ENCODE measurements around the gene CREBZF. TPM values are rescaled to one million over a fixed set of nuclear protein-coding genes. Genes with fewer than 3 reads are reported as not detected.

Gene CREBZF
- total RNA-seq, 1 donor from 2014 or later, result 12.9 TPM

DNA sequence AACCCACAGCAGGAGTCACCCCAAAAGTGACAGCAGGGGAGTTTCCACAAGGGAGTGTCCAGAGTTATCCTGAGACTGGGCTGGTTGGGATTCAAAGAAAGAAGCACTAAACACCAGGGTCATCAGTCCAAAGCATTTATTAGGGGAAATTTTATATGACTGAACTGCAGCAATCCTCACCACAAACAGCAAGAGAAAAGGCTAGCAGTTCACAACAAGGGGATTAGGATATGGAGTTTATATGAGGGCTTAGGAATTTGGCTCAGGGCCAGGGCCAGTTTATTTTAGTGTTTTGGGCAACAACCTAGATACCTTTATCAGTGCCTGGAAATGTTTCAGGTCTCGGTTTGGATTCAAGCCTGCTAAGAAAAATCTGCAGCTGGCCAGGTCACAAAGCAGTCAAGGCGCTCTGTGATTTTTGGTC is 21.7 kb downstream of the CREBZF start:
- TF ChIP-seq, protein P1, sequence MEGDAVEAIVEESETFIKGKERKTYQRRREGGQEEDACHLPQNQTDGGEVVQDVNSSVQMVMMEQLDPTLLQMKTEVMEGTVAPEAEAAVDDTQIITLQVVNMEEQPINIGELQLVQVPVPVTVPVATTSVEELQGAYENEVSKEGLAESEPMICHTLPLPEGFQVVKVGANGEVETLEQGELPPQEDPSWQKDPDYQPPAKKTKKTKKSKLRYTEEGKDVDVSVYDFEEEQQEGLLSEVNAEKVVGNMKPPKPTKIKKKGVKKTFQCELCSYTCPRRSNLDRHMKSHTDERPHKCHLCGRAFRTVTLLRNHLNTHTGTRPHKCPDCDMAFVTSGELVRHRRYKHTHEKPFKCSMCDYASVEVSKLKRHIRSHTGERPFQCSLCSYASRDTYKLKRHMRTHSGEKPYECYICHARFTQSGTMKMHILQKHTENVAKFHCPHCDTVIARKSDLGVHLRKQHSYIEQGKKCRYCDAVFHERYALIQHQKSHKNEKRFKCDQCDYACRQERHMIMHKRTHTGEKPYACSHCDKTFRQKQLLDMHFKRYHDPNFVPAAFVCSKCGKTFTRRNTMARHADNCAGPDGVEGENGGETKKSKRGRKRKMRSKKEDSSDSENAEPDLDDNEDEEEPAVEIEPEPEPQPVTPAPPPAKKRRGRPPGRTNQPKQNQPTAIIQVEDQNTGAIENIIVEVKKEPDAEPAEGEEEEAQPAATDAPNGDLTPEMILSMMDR (IDR thresholded peaks at IDR 0.05; ENCODE audit: borderline replicate concordance), result no peak
- H3K4me3 ChIP-seq, result peak overlapping the region; percentile 30
- no peaks in the 10 kb centered on the region for H3K9me3 ChIP-seq (replicated peaks)
- no peaks in the 10 kb centered on the region for H3K36me3 ChIP-seq
- intact Hi-C loops (cut with micrococcal nuclease), result no loop called here
- DNase-seq, result peak; percentile 35
- no peaks in the 10 kb centered on the region for H3K27me3 ChIP-seq (ENCODE audit: low read depth)
- peaks cover 27% of the 10 kb centered on the region for H3K4me1 ChIP-seq
- peak overlapping the region; percentile 48 for H3K27ac ChIP-seq (replicated peaks)

DNA sequence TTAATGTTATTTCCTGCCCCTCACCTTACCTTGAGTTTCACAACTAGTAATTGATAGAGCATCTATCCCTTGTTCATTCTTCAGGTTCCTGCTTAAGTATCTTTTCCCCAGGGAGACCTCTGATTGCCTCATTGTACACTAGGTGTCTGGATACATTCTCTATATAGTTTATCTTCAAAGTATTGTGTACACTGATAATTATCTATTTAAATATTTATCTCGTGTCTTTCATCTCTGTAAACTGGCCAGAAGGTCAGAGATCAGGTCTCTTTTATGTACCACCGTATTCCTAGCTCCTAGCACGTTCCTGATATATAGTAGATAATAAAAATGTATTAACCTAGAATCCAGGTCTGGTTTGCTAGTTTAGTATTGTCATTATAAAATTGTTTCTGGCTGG is 30.2 kb downstream of the CREBZF start:
- Histone ChIP-seq H3K36me3 (peaks cover 57% of the 10 kb centered on the region), H3K27ac (replicated peaks) (no peak overlapping the region), H3K9me3 (replicated peaks) (no peaks in the 10 kb centered on the region), H3K4me3 (no peak overlapping the region), H3K27me3 (ENCODE audit: low read depth) (no peaks in the 10 kb centered on the region), H3K4me1 (peaks cover 17% of the 10 kb centered on the region)
- TF ChIP-seq, protein P1 (IDR thresholded peaks at IDR 0.05; ENCODE audit: borderline replicate concordance), result no peak
- DNase-seq, result no peak
- intact Hi-C loops (cut with micrococcal nuclease), result no loop called here

DNA sequence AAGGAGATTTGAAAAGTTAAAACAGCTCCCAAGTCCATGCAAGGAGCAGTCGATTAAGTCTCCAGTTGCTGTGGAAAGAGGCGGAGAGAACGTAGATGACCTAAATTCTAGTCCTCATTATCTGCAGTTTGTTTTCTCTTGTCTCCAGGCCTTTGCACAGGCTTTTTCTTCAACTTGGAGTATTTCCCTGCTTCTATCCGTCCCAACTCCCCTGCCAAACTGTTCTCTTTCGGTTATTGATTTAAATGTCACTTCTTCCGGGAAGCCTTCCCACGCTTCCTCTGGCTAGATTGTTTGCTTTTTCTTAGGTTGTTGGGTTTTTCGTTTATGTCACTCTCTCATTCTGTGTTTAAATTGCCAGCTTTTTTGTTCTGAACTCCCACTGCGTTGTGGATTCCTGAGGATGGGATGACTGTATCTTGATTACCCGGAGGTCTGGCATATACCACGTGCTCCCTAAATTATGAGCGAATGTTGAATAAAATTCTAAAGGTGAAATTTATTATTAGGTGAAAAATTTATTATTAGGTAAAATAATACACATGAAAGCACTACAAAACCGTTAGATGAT is 36.1 kb downstream of the CREBZF start:
- intact Hi-C loops (cut with micrococcal nuclease), result no loop called here

DNA sequence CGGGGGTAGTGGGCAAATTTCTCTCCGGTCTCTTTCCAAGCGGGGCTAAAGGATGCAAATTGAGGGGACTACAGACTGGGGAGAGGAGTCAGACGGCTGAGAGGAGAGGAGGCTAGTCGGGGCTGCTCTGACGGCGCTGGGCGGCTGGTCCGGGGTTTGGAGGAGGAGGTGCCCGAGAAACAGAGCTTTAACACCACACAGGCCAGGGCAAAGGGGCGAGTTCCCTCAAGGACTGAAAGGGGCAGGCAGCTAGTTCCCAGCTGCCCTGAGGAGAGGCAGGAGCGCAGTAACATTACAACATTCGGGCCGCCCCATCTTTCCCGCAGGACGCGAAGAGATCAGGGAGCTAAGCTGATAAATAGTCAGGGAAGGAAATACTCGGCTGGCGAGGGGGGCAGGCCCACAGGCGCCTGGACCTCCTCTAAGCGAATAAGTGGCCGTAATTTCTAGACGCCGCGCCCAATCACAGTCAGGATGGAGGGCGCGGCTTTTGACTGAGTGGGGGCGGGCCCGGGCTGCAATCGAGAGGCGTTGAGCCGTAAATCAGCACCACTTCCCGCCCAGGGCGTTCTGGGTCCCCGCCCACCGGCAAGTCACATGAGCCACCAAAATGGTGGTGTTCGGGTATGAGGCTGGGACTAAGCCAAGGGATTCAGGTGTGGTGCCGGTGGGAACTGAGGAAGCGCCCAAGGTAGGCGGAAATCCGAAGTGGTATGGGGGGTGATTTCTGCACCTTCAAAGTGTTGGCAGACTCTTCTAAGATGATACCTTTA is 36.7 kb downstream of the CREBZF start, which contains the start of gene TMEM126B:
Gene TMEM126B (plus strand): TSS at position 596 of the 773 bp plus-strand sequence. CDS start 15 bp downstream, at position 611.
- Histone ChIP-seq H3K9me3 (replicated peaks) (no peaks in the 10 kb centered on the region), H3K27me3 (ENCODE audit: low read depth) (no peaks in the 10 kb centered on the region), H3K36me3 (peaks cover 18% of the 10 kb centered on the region), H3K4me1 (peaks cover 60% of the 10 kb centered on the region), H3K4me3 (peak within 1 kb of the TSS; percentile 82), H3K27ac (replicated peaks) (peak within 1 kb of the TSS; percentile 95)
- intact Hi-C loops (cut with micrococcal nuclease), result no loop called here
- TF ChIP-seq, protein P1 (IDR thresholded peaks at IDR 0.05; ENCODE audit: borderline replicate concordance), result no peak
- DNase-seq, result peak; percentile 98

More for the DNA sequence above, 36.1 kb downstream of the CREBZF start:
- Histone ChIP-seq H3K9me3 (replicated peaks) (no peaks in the 10 kb centered on the region), H3K4me3 (peak overlapping the region; percentile 82), H3K4me1 (peaks cover 60% of the 10 kb centered on the region), H3K27me3 (ENCODE audit: low read depth) (no peaks in the 10 kb centered on the region), H3K36me3 (peaks cover 21% of the 10 kb centered on the region), H3K27ac (replicated peaks) (peak overlapping the region; percentile 95)
- TF ChIP-seq, protein P1 (IDR thresholded peaks at IDR 0.05; ENCODE audit: borderline replicate concordance), result no peak
- DNase-seq, result no peak

DNA sequence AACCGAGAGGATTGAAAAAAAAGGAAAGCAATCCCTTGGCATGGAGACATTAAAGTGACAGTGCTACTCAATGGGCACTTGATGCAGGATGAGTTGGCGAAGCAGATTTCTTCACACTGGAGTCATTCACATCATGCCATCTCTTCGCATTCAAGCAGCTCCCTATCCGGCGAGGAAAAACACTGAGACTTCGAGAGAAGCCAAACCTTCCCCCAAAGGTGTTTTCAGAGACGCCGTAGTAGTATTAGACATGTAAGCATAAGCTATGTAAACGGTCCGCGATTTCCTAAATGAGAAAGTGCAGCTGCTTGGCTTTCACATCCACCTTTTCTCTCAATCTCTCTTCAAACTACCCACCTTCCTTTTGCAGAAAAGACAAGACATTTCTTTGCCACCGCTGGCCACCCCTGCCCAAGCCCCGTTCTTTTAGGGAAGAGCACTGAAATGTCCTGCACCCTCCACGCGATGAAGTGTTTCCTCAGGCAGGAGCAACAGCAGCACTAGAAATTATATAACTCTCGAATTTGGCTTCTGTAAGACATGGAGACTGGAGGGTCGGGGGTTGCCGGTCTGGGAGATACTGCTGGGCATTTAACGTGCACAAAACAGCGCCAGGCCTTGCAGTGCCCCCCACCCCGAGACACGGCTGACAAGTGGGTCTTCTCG is 37.5 kb downstream of the CREBZF start, which contains the start of gene DLG2:
Gene DLG2 (minus strand): TSS at position 13 of the 666 bp plus-strand sequence.
- H3K36me3 ChIP-seq, result peaks cover 16% of the 10 kb centered on the region
- peak within 1 kb of the TSS; percentile 95 for H3K27ac ChIP-seq (replicated peaks)
- H3K27me3 ChIP-seq (ENCODE audit: low read depth), result no peaks in the 10 kb centered on the region
- DNase-seq, result no peak
- peak within 1 kb of the TSS; percentile 82 for H3K4me3 ChIP-seq
- H3K9me3 ChIP-seq (replicated peaks), result no peaks in the 10 kb centered on the region
- intact Hi-C loops (cut with micrococcal nuclease), result no loop called here
- H3K4me1 ChIP-seq, result peaks cover 60% of the 10 kb centered on the region
- TF ChIP-seq, protein P1 (IDR thresholded peaks at IDR 0.05; ENCODE audit: borderline replicate concordance), result no peak
